DMS53 treated with DMSO at 0.1 percent for 48 hours (cell line): ENCODE measurements around the gene CFAP298.
"Not testable (repeated sequence)": the region's sequence is repeated elsewhere in the genome, so short reads cannot be mapped to it uniquely, and the experiment has no call there.

Experiments
- DNase-seq: peaks from one replicate; lab custom pipeline; 2025; ENCODE audit not compliant: unreplicated experiment; lab: John Stamatoyannopoulos, UW

The CFAP298 gene

GRCh38 chr21:32569261-32570230 is 42.6 kb downstream of the CFAP298 start:
- DNase-seq = peak; percentile 63

- DNase-seq = no peak
Observed at GRCh38 chr21:32567626-32568025, 44.6 kb downstream of the CFAP298 start.

GRCh38 chr21:32566741-32567389 is 45.3 kb downstream of the CFAP298 start:
- DNase-seq = no peak

GRCh38 chr21:32565856-32566465 is 46.2 kb downstream of the CFAP298 start:
- DNase-seq = no peak

- no peak for DNase-seq
Observed at GRCh38 chr21:32562915-32563314, 49.3 kb downstream of the CFAP298 start.

GRCh38 chr21:32562426-32562825 is 49.8 kb downstream of the CFAP298 start:
- no peak for DNase-seq

GRCh38 chr21:32561476-32561875 is 50.7 kb downstream of the CFAP298 start:
- not testable (repeated sequence) for DNase-seq

- no peak for DNase-seq
Observed at GRCh38 chr21:32560896-32561295, 51.3 kb downstream of the CFAP298 start.

GRCh38 chr21:32559006-32559610 is 53.1 kb downstream of the CFAP298 start:
- no peak for DNase-seq

GRCh38 chr21:32558106-32558505 is 54.1 kb downstream of the CFAP298 start:
- no peak for DNase-seq

- DNase-seq = no peak
Observed at GRCh38 chr21:32554832-32555638, 57.1 kb downstream of the CFAP298 start.

- DNase-seq = no peak
Observed at GRCh38 chr21:32549886-32550285, 62.3 kb downstream of the CFAP298 start.

GRCh38 chr21:32549440-32549839 is 62.7 kb downstream of the CFAP298 start:
- no peak for DNase-seq
